K562 (cell line): ENCODE measurements around the gene NDUFV3. TPM values are rescaled to one million over a fixed set of nuclear protein-coding genes. Genes with fewer than 3 reads are reported as not detected.
"Not testable (repeated sequence)": the region's sequence is repeated elsewhere in the genome, so short reads cannot be mapped to it uniquely, and the experiment has no call there.

Experiments
- ATAC-seq: fragments of 200-7000 bp; cut with Tn5 transposase; 3 replicates; pipeline ENCODE4 v1.9.1; 2020; ENCODE audit warnings: moderate library complexity
- BruUV-seq: library from RNA; stranded (reverse); fragments of 400-500 nt; replicated peaks from 2 replicates; lab custom pipeline; 2021; lab: Mats Ljungman, UMichigan
- CTCF ChIA-PET: fragments of 300-600 bp; formaldehyde crosslinking; extraction: SDS; loops from one replicate; lab custom pipeline; 2021; ENCODE audit warnings: low intra/inter-chr PET ratio; lab: Yijun Ruan, JAX
- POLR2A ChIA-PET: fragments of 300-600, 350-650 bp; sonication (Branson Sonifier 250); formaldehyde crosslinking; extraction: SDS; loops from one replicate; lab custom pipeline; 2021; ENCODE audit warnings: antibody characterized with exemption, inconsistent platforms; lab: Yijun Ruan, JAX
- DNase-seq, 4 experiments: peaks; one replicate each; pipeline versions ENCODE4 v3.0.0 to v3.0.0-alpha.2; 2011 to 2018; ENCODE audit warnings: low spot score in 3 of 4, mixed read lengths in 3 of 4; ENCODE audit errors: extremely low read depth in 1 of 4
- FAIRE-seq: peaks from 2 replicates; lab custom pipeline; 2011; peaks lifted over from hg19 to GRCh38; lab: Jason Lieb, UNC
- H2AFZ ChIP-seq: 2 replicates; pipeline ENCODE4 v1.6.0; 2011; ENCODE audit warnings: low read depth, low read length, control low read depth, inconsistent platforms
- H3K27ac ChIP-seq: fragments of 200-600 bp; 3 replicates; pipeline ENCODE4 v1.8.0; 2011; ENCODE audit warnings: low read depth, mild to moderate bottlenecking, control low read depth, inconsistent platforms, low read length, moderate library complexity, mixed read lengths; ENCODE audit errors: extremely low read depth
- H3K27me3 ChIP-seq, 2 experiments: fragments of 300-600 bp in 1 of 2; 2 replicates in 1 of 2; 3 replicates in 1 of 2; pipeline versions ENCODE4 v1.6.0 to v1.8.0; 2011; ENCODE audit warnings: inconsistent platforms in 2 of 2, low read length in 2 of 2, mild to moderate bottlenecking in 1 of 2, mixed read lengths in 1 of 2, moderate library complexity in 1 of 2; ENCODE audit not compliant: control insufficient read depth in 2 of 2, insufficient read depth in 2 of 2
- H3K36me3 ChIP-seq: fragments of 300-600 bp; 3 replicates; pipeline ENCODE4 v1.8.0; 2011; ENCODE audit warnings: mild to moderate bottlenecking, low read length, inconsistent platforms; ENCODE audit not compliant: control insufficient read depth, insufficient read depth
- H3K4me1 ChIP-seq, 2 experiments: fragments of 200-600 bp in 1 of 2; replicated peaks in 1 of 2; 2 replicates in 1 of 2; 3 replicates in 1 of 2; pipeline versions ENCODE4 v1.5.1 to v1.8.0; 2011; ENCODE audit warnings: inconsistent platforms in 2 of 2, low read length in 2 of 2, mild to moderate bottlenecking in 1 of 2, mixed read lengths in 1 of 2, moderate library complexity in 1 of 2; ENCODE audit not compliant: control insufficient read depth in 2 of 2, insufficient read depth in 2 of 2
- H3K4me2 ChIP-seq: 2 replicates; pipeline ENCODE4 v1.6.1; 2011; ENCODE audit warnings: low read length, control low read depth, inconsistent platforms, mixed read lengths; ENCODE audit not compliant: insufficient read depth
- H3K4me3 ChIP-seq: fragments of 200-600 bp; sonication (generic), shearing (Covaris generic); 2 replicates; pipeline ENCODE4 v1.5.1; 2016; ENCODE audit warnings: control low read depth, inconsistent platforms
- H3K79me2 ChIP-seq: fragments of 200-600 bp; 3 replicates; pipeline ENCODE4 v1.8.0; 2011; ENCODE audit warnings: low read length, inconsistent platforms; ENCODE audit not compliant: control insufficient read depth, insufficient read depth
- H3K9ac ChIP-seq, 2 experiments: 2 replicates each; pipeline versions ENCODE4 v1.6.0 to v1.6.1; 2011; ENCODE audit warnings: low read depth in 2 of 2, low read length in 2 of 2, control low read depth in 1 of 2, inconsistent platforms in 1 of 2, mild to moderate bottlenecking in 1 of 2, mixed read lengths in 1 of 2; ENCODE audit not compliant: insufficient read depth in 1 of 2
- H3K9me1 ChIP-seq: one replicate; pipeline ENCODE4 v1.6.0; 2011; ENCODE audit warnings: inconsistent platforms, mild to moderate bottlenecking, low read length, moderate library complexity; ENCODE audit not compliant: control insufficient read depth, insufficient read depth
- H3K9me3 ChIP-seq: replicated peaks from 2 replicates; pipeline ENCODE4 v1.5.1; 2011; ENCODE audit warnings: low read depth, low read length, inconsistent platforms; ENCODE audit not compliant: control insufficient read depth, insufficient read depth
- H4K20me1 ChIP-seq: replicated peaks from 2 replicates; pipeline ENCODE4 v1.6.1; 2011; ENCODE audit warnings: low read length, inconsistent platforms, mixed read lengths; ENCODE audit not compliant: control insufficient read depth, insufficient read depth
- ARID1B ChIP-seq: fragments of 450-650 bp; IDR thresholded peaks from 2 replicates; pipeline ENCODE4 v1.6.1; 2016; ENCODE audit warnings: antibody characterized with exemption, mild to moderate bottlenecking, inconsistent platforms
- ATF7 ChIP-seq: fragments of 450-650 bp; IDR thresholded peaks from 2 replicates; pipeline ENCODE4 v1.7.1; 2014; ENCODE audit warnings: mild to moderate bottlenecking, moderate library complexity
- CBFA2T3 ChIP-seq: fragments of 450-650 bp; IDR thresholded peaks from 2 replicates; pipeline ENCODE4 v1.6.1; 2017
- CEBPB ChIP-seq: fragments of 450-650 bp; IDR thresholded peaks from 2 replicates; pipeline ENCODE4 v1.6.1; 2016; ENCODE audit warnings: missing genetic modification characterization, missing compliant biosample characterization
- CEBPG ChIP-seq, 3 experiments: fragments of 200-800 bp in 1 of 3; sonication (Bioruptor generic) in 1 of 3; sonication (generic) in 1 of 3; formaldehyde crosslinking in 1 of 3; IDR thresholded peaks in 2 of 3; conservative IDR thresholded peaks in 1 of 3; 2 replicates each; pipeline versions ENCODE4 v1.6.1 to v1.8.0; 2016 to 2022; ENCODE audit warnings: missing compliant biosample characterization in 2 of 3, missing genetic modification characterization in 2 of 3, mild to moderate bottlenecking in 1 of 3, missing genetic modification reagents in 1 of 3
- DACH1 ChIP-seq: fragments of 450-650 bp; IDR thresholded peaks from 2 replicates; pipeline ENCODE4 v1.6.1; 2018; ENCODE audit not compliant: partially characterized antibody
- HDAC1 ChIP-seq, 2 experiments: fragments of 450-650 bp; IDR thresholded peaks; 2 replicates each; pipeline ENCODE4 v1.6.1; 2016 to 2017; ENCODE audit warnings: inconsistent platforms in 1 of 2, mild to moderate bottlenecking in 1 of 2, moderate library complexity in 1 of 2
- HDAC2 ChIP-seq: fragments of 450-650 bp; IDR thresholded peaks from 2 replicates; pipeline ENCODE4 v1.6.1; 2016; ENCODE audit warnings: mild to moderate bottlenecking
- HMBOX1 ChIP-seq: sonication (generic); IDR thresholded peaks from 2 replicates; pipeline ENCODE4 v1.6.1; 2016
- NR2C1 ChIP-seq, 2 experiments: fragments of 450-650 bp; IDR thresholded peaks; 2 replicates each; pipeline ENCODE4 v1.6.1; 2017; ENCODE audit warnings: mild to moderate bottlenecking in 2 of 2, antibody characterized with exemption in 1 of 2, inconsistent platforms in 1 of 2, missing compliant biosample characterization in 1 of 2, missing genetic modification characterization in 1 of 2
- NR2C2 ChIP-seq, 2 experiments: fragments of 200-800 bp in 1 of 2; sonication (Bioruptor generic) in 1 of 2; sonication (generic) in 1 of 2; formaldehyde crosslinking in 1 of 2; IDR thresholded peaks; 2 replicates each; pipeline versions ENCODE4 v1.6.1 to v1.8.0; 2016 to 2022; ENCODE audit warnings: mild to moderate bottlenecking in 1 of 2, missing compliant biosample characterization in 1 of 2, missing genetic modification characterization in 1 of 2, missing genetic modification reagents in 1 of 2
- RCOR1 ChIP-seq, 2 experiments: IDR thresholded peaks; 2 replicates each; pipeline ENCODE4 v1.6.1; 2012; ENCODE audit warnings: low read depth in 2 of 2, low read length in 2 of 2, borderline replicate concordance in 1 of 2, improper control_type of control experiment in 1 of 2
- SOX6 ChIP-seq: fragments of 450-650 bp; IDR thresholded peaks from 2 replicates; pipeline ENCODE4 v1.6.1; 2014; ENCODE audit warnings: mild to moderate bottlenecking
- TCF3 ChIP-seq: sonication (generic); formaldehyde crosslinking; IDR thresholded peaks from 2 replicates; pipeline ENCODE4 v1.4.0; 2020; ENCODE audit warnings: mild to moderate bottlenecking, missing genetic modification reagents
- TFAP4 ChIP-seq: sonication (generic); formaldehyde crosslinking; IDR thresholded peaks from 2 replicates; pipeline ENCODE4 v1.8.0; 2022; ENCODE audit warnings: missing genetic modification reagents, mild to moderate bottlenecking, moderate library complexity, borderline replicate concordance
- ZNF395 ChIP-seq: fragments of 200-800 bp; sonication (Bioruptor generic); IDR thresholded peaks from 2 replicates; pipeline ENCODE4 v1.6.1; 2017; ENCODE audit warnings: missing genetic modification characterization, missing compliant biosample characterization
- WGBS: fragments of 100-300 bp; shearing (Covaris generic); methylation state at CpG from one replicate; pipeline ENCODE4 v1.1.6; 2016; ENCODE audit warnings: low coverage, mixed read lengths; ENCODE audit not compliant: insufficient coverage; ENCODE audit errors: missing lambda C conversion rate; 5-methylcytosine and 5-hydroxymethylcytosine counted together
- in situ Hi-C: fragments of 300-500 bp; cut with MboI; formaldehyde crosslinking; loops from 4 replicates; pipeline ENCODE4 v1.15.0; 2018; ENCODE audit warnings: inconsistent platforms, mixed read lengths
- intact Hi-C: fragments of 100-400 bp; cut with micrococcal nuclease; formaldehyde crosslinking; loops from 2 replicates; pipeline ENCODE4 v1.14.2; 2022
- polyA plus RNA-seq, 8 experiments: library from polyadenylated mRNA; depleted of rRNA in 4 of 8; stranded (reverse) in 5 of 8; unstranded in 3 of 8; fragments of >200 nt; fragmentation: Nextera tagmentation in 2 of 8; fragmentation: Illumina TruSeq in 1 of 8; extraction: Ambion mirVana in 2 of 8; extraction: Trizol in 1 of 8; gene quantifications; 2 replicates each; pipeline versions ENCODE4 v1.2.1 to v1.2.3, GENCODE V29; 2011 to 2014; ENCODE audit warnings: inconsistent platforms in 1 of 8, missing spikeins in 1 of 8
- total RNA-seq, 7 experiments: library from RNA; depleted of rRNA in 6 of 7; stranded (reverse); fragments of >200 nt in 6 of 7; fragmentation: Illumina TruSeq in 2 of 7; extraction: Trizol in 2 of 7; gene quantifications; 2 replicates each; pipeline versions ENCODE4 v1.2.1 to v1.2.3, GENCODE V29; 2011 to 2021; ENCODE audit warnings: low replicate concordance in 1 of 7

Gene NDUFV3
- total and polyA plus RNA-seq, 9 of the 15 experiments (the other 6 are each of a cell fraction or from before 2014, with no cell fraction given) = 19.1 to 87.8 (median 74.3) TPM

- H3K27me3 ChIP-seq; H3K79me2 ChIP-seq; H3K9me3 ChIP-seq; H4K20me1 ChIP-seq; H3K4me3 ChIP-seq; H3K4me2 ChIP-seq; CTCF ChIA-PET; intact Hi-C loops; H2AFZ ChIP-seq; H3K9me1 ChIP-seq; FAIRE-seq; H3K9ac ChIP-seq; H3K36me3 ChIP-seq; H3K27ac ChIP-seq; BruUV-seq; in situ Hi-C loops; TF ChIP-seq NR2C2, CEBPG (CRISPR knock-in tag; IDR thresholded peaks at IDR 0.05): not testable (repeated sequence)
- 18% methylated on average over 16 of the region's 16 CpGs for WGBS
- ATAC-seq (peak; percentile 67), DNase-seq (peak in 1 of 4 experiments; percentile 48)
- POLR2A ChIA-PET = interaction anchor here (1.2 to 1.3 kb wide), 2 partner anchors 8 to 18 kb away, joined by 3 to 5 read pairs; no protein-coding TSS in a partner anchor
- H3K4me1 ChIP-seq = peaks cover 9 to 12% of the 10 kb centered on the region in 2 experiments; a peak in 4 of 5 replicates
- peak; percentile 55 for TF ChIP-seq TCF3 (CRISPR knock-in tag)
- peak; percentile 91 for TF ChIP-seq NR2C2 (tag; IDR thresholded peaks at IDR 0.05)
- TF ChIP-seq NR2C1 (IDR thresholded peaks at IDR 0.05) = peak; percentile 76; the same call in 1 of the 2 replicates
- peak; percentile 85 for TF ChIP-seq NR2C1 (tag; IDR thresholded peaks at IDR 0.05)
- TF ChIP-seq HMBOX1 = 0 out of 2 replicates have a peak, but pooled peaks have one; percentile 18
- peak in 1 of 2 experiments; percentile 86; a peak in 2 of 4 replicates for TF ChIP-seq RCOR1 (IDR thresholded peaks at IDR 0.05; ENCODE audit: borderline replicate concordance in 1 of 2, low read depth in 2 of 2, low read length in 2 of 2)
- TF ChIP-seq TFAP4 (CRISPR knock-in tag) = peak; percentile 85
- peak; percentile 43 for TF ChIP-seq DACH1
- TF ChIP-seq CEBPG (tag; conservative IDR thresholded peaks at IDR 0.05 in 1 of 2, IDR thresholded peaks at IDR 0.05 in 1 of 2) = 0 out of 4 replicates have a peak, but pooled peaks of 1 of the 2 experiments have one; percentile 9
- peak; percentile 53; the same call in 1 of the 2 replicates for TF ChIP-seq SOX6
- peak; percentile 52 for TF ChIP-seq ARID1B
- TF ChIP-seq CBFA2T3 = peak; percentile 74
- TF ChIP-seq HDAC2 = peak; percentile 62; the same call in 1 of the 2 replicates
- TF ChIP-seq HDAC1 (IDR thresholded peaks at IDR 0.05) = peak in 1 of 2 experiments; percentile 78; a peak in 2 of 4 replicates
- 0 out of 2 replicates have a peak, but pooled peaks have one; percentile 77 for TF ChIP-seq ZNF395
- peak; percentile 11; the same call in 1 of the 2 replicates for TF ChIP-seq ATF7
- peak; percentile 64; the same call in 1 of the 2 replicates for TF ChIP-seq CEBPB
Measured at GRCh38 chr21:42937034-42937940, 44.2 kb downstream of the NDUFV3 start.
